ENCODE data around the gene CTNNA3.

Gene CTNNA3

GRCh38 chr10:65950075-65950474 lies 1745.9 kb downstream of the CTNNA3 start:
- in situ Hi-C loops (cut with MboI; ENCODE audit: low pct_unique_long_range_greater_than_20kb, low sequenced_read_pairs, unreplicated experiment), result no loop called here
- no peak for TF ChIP-seq CTCF (IDR thresholded peaks at IDR 0.05; ENCODE audit: extremely low read depth, insufficient read depth, missing control alignments)
- no peak for DNase-seq (ENCODE audit: low spot score)

GRCh38 chr10:65949526-65949925 lies 1746.5 kb downstream of the CTNNA3 start:
- in situ Hi-C loops (cut with MboI; ENCODE audit: low pct_unique_long_range_greater_than_20kb, low sequenced_read_pairs, unreplicated experiment), result no loop called here
- TF ChIP-seq CTCF (IDR thresholded peaks at IDR 0.05; ENCODE audit: extremely low read depth, insufficient read depth, missing control alignments), result no peak
- no peak for DNase-seq (ENCODE audit: low spot score)

- DNase-seq (ENCODE audit: low spot score), result no peak
- in situ Hi-C loops (cut with MboI; ENCODE audit: low pct_unique_long_range_greater_than_20kb, low sequenced_read_pairs, unreplicated experiment), result no loop called here
- TF ChIP-seq CTCF (IDR thresholded peaks at IDR 0.05; ENCODE audit: extremely low read depth, insufficient read depth, missing control alignments), result no peak
These were observed 1750.9 kb downstream of the CTNNA3 start for GRCh38 chr10:65945061-65945460.

- in situ Hi-C loops (cut with MboI; ENCODE audit: low pct_unique_long_range_greater_than_20kb, low sequenced_read_pairs, unreplicated experiment), result no loop called here
- no peak for DNase-seq (ENCODE audit: low spot score)
- TF ChIP-seq CTCF (IDR thresholded peaks at IDR 0.05; ENCODE audit: extremely low read depth, insufficient read depth, missing control alignments), result no peak
These were observed 1752.5 kb downstream of the CTNNA3 start for GRCh38 chr10:65943451-65943850.

- DNase-seq (ENCODE audit: low spot score), result no peak
- in situ Hi-C loops (cut with MboI; ENCODE audit: low pct_unique_long_range_greater_than_20kb, low sequenced_read_pairs, unreplicated experiment), result no loop called here
- no peak for TF ChIP-seq CTCF (IDR thresholded peaks at IDR 0.05; ENCODE audit: extremely low read depth, insufficient read depth, missing control alignments)
These were observed 1755.0 kb downstream of the CTNNA3 start for GRCh38 chr10:65940816-65941662.

GRCh38 chr10:65940105-65940504 lies 1755.9 kb downstream of the CTNNA3 start:
- in situ Hi-C loops (cut with MboI; ENCODE audit: low pct_unique_long_range_greater_than_20kb, low sequenced_read_pairs, unreplicated experiment), result no loop called here

More at GRCh38 chr10:65940105-65940504, 1755.9 kb downstream of the CTNNA3 start:
- no peak for DNase-seq (ENCODE audit: low spot score)
- no peak for TF ChIP-seq CTCF (IDR thresholded peaks at IDR 0.05; ENCODE audit: extremely low read depth, insufficient read depth, missing control alignments)
